Measurements from ENCODE around the gene KLHL28.
"Not testable (repeated sequence)": the region's sequence is repeated elsewhere in the genome, so short reads cannot be mapped to it uniquely, and the experiment has no call there.

The KLHL28 gene

DNA sequence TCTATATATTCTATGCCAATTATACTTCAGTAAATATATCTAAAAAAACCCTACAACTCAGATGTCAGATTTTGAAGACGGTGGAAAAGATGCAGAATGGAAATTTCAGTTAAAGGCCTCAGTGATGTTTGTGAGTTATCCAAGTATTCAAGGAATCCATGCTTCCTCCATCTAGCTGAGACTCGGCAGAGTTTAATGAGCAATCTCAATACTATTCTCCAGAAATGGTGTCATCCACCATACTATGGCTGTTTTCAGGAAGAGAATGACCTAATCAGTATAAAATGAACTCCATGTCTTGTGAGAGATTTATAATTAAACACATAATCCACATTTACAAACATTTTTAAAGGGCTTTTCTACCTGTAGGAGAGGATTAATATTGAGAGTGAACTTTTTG, 66.0 kb downstream of the KLHL28 start:
- DNase-seq, result no peak

GRCh38 chr14:44893535-44893934, 68.2 kb downstream of the KLHL28 start:
- no peak for DNase-seq

GRCh38 chr14:44891726-44892372, 69.9 kb downstream of the KLHL28 start:
- DNase-seq, result not testable (repeated sequence)

GRCh38 chr14:44889595-44890471, 71.9 kb downstream of the KLHL28 start:
- DNase-seq, result no peak

DNA sequence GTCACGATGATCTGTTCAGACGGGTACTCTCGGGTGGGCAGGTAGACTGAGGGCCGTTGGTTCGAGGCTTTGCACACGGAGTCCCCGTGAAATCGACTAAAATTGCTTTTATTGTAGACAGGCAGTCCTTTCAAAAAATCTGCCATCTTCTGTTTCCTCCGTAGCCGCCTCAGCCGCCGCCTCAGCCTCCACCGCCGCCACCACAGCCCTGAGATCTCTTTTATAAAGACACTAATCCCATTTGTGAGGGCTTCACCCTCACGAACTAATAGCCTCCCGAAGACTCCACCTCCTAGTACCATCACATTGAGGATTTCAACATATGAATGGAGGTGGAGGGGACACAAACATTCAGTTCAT, 74.2 kb downstream of the KLHL28 start:
- DNase-seq, result no peak

- DNase-seq, result no peak
Observed at GRCh38 chr14:44886860-44887595, 74.7 kb downstream of the KLHL28 start.

GRCh38 chr14:44880791-44881190, 81.0 kb downstream of the KLHL28 start:
- no peak for DNase-seq
